Mesenchymal stem cell (in vitro differentiated cells and primary cell): Measurements from ENCODE around the gene RHBDF2.

Source experiments
- DNase-seq: peaks from one replicate; pipeline ENCODE4 v3.0.0-alpha.2; 2013
- H2AFZ ChIP-seq: one replicate; pipeline ENCODE4 v1.6.1; 2013; ENCODE audit warnings: low read depth, mild to moderate bottlenecking, control low read depth, inconsistent platforms, low read length, moderate library complexity
- H2AK5ac ChIP-seq: 2 replicates; pipeline ENCODE4 v1.6.1; 2013; ENCODE audit warnings: low read length, moderate library complexity, mild to moderate bottlenecking, inconsistent platforms; ENCODE audit not compliant: severe bottlenecking
- H2BK120ac ChIP-seq: one replicate; pipeline ENCODE4 v1.6.1; 2013; ENCODE audit warnings: low read depth, mild to moderate bottlenecking, inconsistent platforms, low read length, moderate library complexity
- H2BK12ac ChIP-seq, 2 experiments: one replicate each; pipeline ENCODE4 v1.6.1; 2013; ENCODE audit warnings: inconsistent platforms in 2 of 2, low read length in 2 of 2, mild to moderate bottlenecking in 2 of 2, moderate library complexity in 2 of 2, control low read depth in 1 of 2
- H2BK15ac ChIP-seq: one replicate; pipeline ENCODE4 v1.6.1; 2013; ENCODE audit warnings: mild to moderate bottlenecking, low read depth, inconsistent platforms; ENCODE audit not compliant: poor library complexity, severe bottlenecking
- H2BK5ac ChIP-seq: 2 replicates; pipeline ENCODE4 v1.6.1; 2013; ENCODE audit warnings: low read depth, mild to moderate bottlenecking, low read length, control low read depth, inconsistent platforms; ENCODE audit not compliant: poor library complexity, severe bottlenecking
- H3K14ac ChIP-seq, 2 experiments: one replicate each; pipeline ENCODE4 v1.6.1; 2013; ENCODE audit warnings: inconsistent platforms in 2 of 2, low read length in 2 of 2, control low read depth in 1 of 2, mild to moderate bottlenecking in 1 of 2, moderate library complexity in 1 of 2
- H3K18ac ChIP-seq, 2 experiments: one replicate each; pipeline ENCODE4 v1.6.1; 2013; ENCODE audit warnings: inconsistent platforms in 2 of 2, low read length in 2 of 2, control low read depth in 1 of 2, low read depth in 1 of 2, mild to moderate bottlenecking in 1 of 2
- H3K23ac ChIP-seq, 2 experiments: one replicate each; pipeline ENCODE4 v1.6.1; 2013; ENCODE audit warnings: inconsistent platforms in 2 of 2, low read length in 2 of 2, mild to moderate bottlenecking in 2 of 2, moderate library complexity in 2 of 2, control low read depth in 1 of 2
- H3K27ac ChIP-seq: 2 replicates; pipeline ENCODE4 v1.5.1; 2013; ENCODE audit warnings: mild to moderate bottlenecking, moderate library complexity, low read length, control low read depth, inconsistent platforms; ENCODE audit not compliant: poor library complexity, severe bottlenecking
- H3K27me3 ChIP-seq, 2 experiments: 2 replicates each; pipeline versions ENCODE4 v1.6.1 to v1.7.0; 2013; ENCODE audit warnings: low read length in 2 of 2, mild to moderate bottlenecking in 2 of 2, moderate library complexity in 2 of 2, control low read depth in 1 of 2, inconsistent platforms in 1 of 2; ENCODE audit not compliant: control insufficient read depth in 1 of 2, insufficient read depth in 1 of 2
- H3K36me3 ChIP-seq, 2 experiments: 2 replicates each; pipeline versions ENCODE4 v1.6.1 to v1.7.0; 2013; ENCODE audit warnings: low read length in 2 of 2, control low read depth in 1 of 2, inconsistent platforms in 1 of 2, low read depth in 1 of 2, mild to moderate bottlenecking in 1 of 2; ENCODE audit not compliant: insufficient read depth in 2 of 2, control insufficient read depth in 1 of 2
- H3K4ac ChIP-seq, 2 experiments: one replicate each; pipeline ENCODE4 v1.6.1; 2013; ENCODE audit warnings: inconsistent platforms in 2 of 2, low read length in 2 of 2, mild to moderate bottlenecking in 2 of 2, moderate library complexity in 2 of 2, control low read depth in 1 of 2, low read depth in 1 of 2
- H3K4me1 ChIP-seq: 2 replicates; pipeline ENCODE4 v1.6.1; 2013; ENCODE audit warnings: low read depth, low read length, control low read depth; ENCODE audit not compliant: control insufficient read depth, insufficient read depth
- H3K4me2 ChIP-seq: 2 replicates; pipeline ENCODE4 v1.6.1; 2013; ENCODE audit warnings: low read length, mild to moderate bottlenecking, inconsistent platforms; ENCODE audit not compliant: poor library complexity, severe bottlenecking
- H3K4me3 ChIP-seq, 2 experiments: 2 replicates each; pipeline versions ENCODE4 v1.5.1 to v1.7.0; 2013; ENCODE audit warnings: low read length in 2 of 2, mild to moderate bottlenecking in 2 of 2, control low read depth in 1 of 2, low read depth in 1 of 2; ENCODE audit not compliant: insufficient read depth in 1 of 2
- H3K79me1 ChIP-seq: replicated peaks from 2 replicates; pipeline ENCODE4 v1.6.1; 2013; ENCODE audit warnings: mild to moderate bottlenecking, control low read depth, low read length, inconsistent platforms; ENCODE audit not compliant: poor library complexity, severe bottlenecking
- H3K9ac ChIP-seq: 2 replicates; pipeline ENCODE4 v1.7.0; 2013; ENCODE audit warnings: mild to moderate bottlenecking, low read length, moderate library complexity
- H3K9me3 ChIP-seq: 2 replicates; pipeline ENCODE4 v1.7.0; 2013; ENCODE audit warnings: mild to moderate bottlenecking, low read length; ENCODE audit not compliant: control insufficient read depth
- H4K8ac ChIP-seq: one replicate; pipeline ENCODE4 v1.6.1; 2013; ENCODE audit warnings: inconsistent platforms, mild to moderate bottlenecking, low read length, moderate library complexity
- H4K91ac ChIP-seq: one replicate; pipeline ENCODE4 v1.6.1; 2013; ENCODE audit warnings: mild to moderate bottlenecking, low read length, inconsistent platforms
- WGBS: methylation state at CpG from one replicate; pipeline ENCODE4 v1.1.7; 2013; ENCODE audit warnings: mixed read lengths; 5-methylcytosine and 5-hydroxymethylcytosine counted together

The RHBDF2 gene

GRCh38 chr17:76521262-76521661 is 20.0 kb upstream of the RHBDF2 start:
- Histone ChIP-seq H3K36me3 (no peaks in the 10 kb centered on the region), H3K9ac (no peak overlapping the region), H4K8ac (peak overlapping the region; percentile 19), H3K4me2 (no peak overlapping the region), H3K27ac (no peak overlapping the region), H2BK12ac (no peak overlapping the region), H2AFZ (no peak overlapping the region), H3K23ac (no peak overlapping the region), H2AK5ac (no peak overlapping the region), H3K18ac (no peak overlapping the region), H4K91ac (no peak overlapping the region), H3K4ac (no peak overlapping the region), H3K27me3 (peaks cover 0 to 5% of the 10 kb centered on the region in 2 experiments), H3K79me1 (no peaks in the 10 kb centered on the region), H3K14ac (no peak overlapping the region), H2BK15ac (no peak overlapping the region), H2BK5ac (no peak overlapping the region), H3K4me3 (no peak overlapping the region), H3K9me3 (no peaks in the 10 kb centered on the region), H3K4me1 (peaks cover 24% of the 10 kb centered on the region), H2BK120ac (no peak overlapping the region)
- 88% methylated on average over 7 of the region's 7 CpGs for WGBS
- no peak for DNase-seq

- H4K8ac ChIP-seq, result no peak overlapping the region
- peak overlapping the region; percentile 82 for H4K91ac ChIP-seq
- H2BK12ac ChIP-seq, result peak overlapping the region in 1 of 2 experiments; percentile 38
- no peak overlapping the region for H3K4me3 ChIP-seq
- 80% methylated on average over 15 of the region's 15 CpGs for WGBS
- H2BK120ac ChIP-seq, result no peak overlapping the region
- no peak for DNase-seq
- H2AK5ac ChIP-seq, result no peak overlapping the region
- H3K27ac ChIP-seq, result no peak overlapping the region
- H2AFZ ChIP-seq, result no peak overlapping the region
- no peak overlapping the region for H3K14ac ChIP-seq
- H3K27me3 ChIP-seq, result peaks cover 0 to 5% of the 10 kb centered on the region in 2 experiments
- H2BK15ac ChIP-seq, result peak overlapping the region; percentile 73
- H3K4ac ChIP-seq, result no peak overlapping the region
- no peak overlapping the region for H3K18ac ChIP-seq
- no peaks in the 10 kb centered on the region for H3K36me3 ChIP-seq
- H3K79me1 ChIP-seq, result no peaks in the 10 kb centered on the region
- no peak overlapping the region for H3K23ac ChIP-seq
- H3K9me3 ChIP-seq, result no peaks in the 10 kb centered on the region
- H2BK5ac ChIP-seq, result no peak overlapping the region
- no peak overlapping the region for H3K9ac ChIP-seq
- H3K4me1 ChIP-seq, result peaks cover 20% of the 10 kb centered on the region
- no peak overlapping the region for H3K4me2 ChIP-seq
Measured at GRCh38 chr17:76519048-76519966, 18.1 kb upstream of the RHBDF2 start.

GRCh38 chr17:76517638-76518038 is 16.4 kb upstream of the RHBDF2 start:
- no peak overlapping the region for H4K8ac ChIP-seq
- H2BK120ac ChIP-seq, result no peak overlapping the region
- H3K18ac ChIP-seq, result peak overlapping the region in 1 of 2 experiments; percentile 68
- peaks cover 0 to 5% of the 10 kb centered on the region in 2 experiments for H3K27me3 ChIP-seq
- H3K79me1 ChIP-seq, result no peaks in the 10 kb centered on the region
- H3K14ac ChIP-seq, result no peak overlapping the region
- H2BK15ac ChIP-seq, result peak overlapping the region; percentile 40
- H3K9me3 ChIP-seq, result no peaks in the 10 kb centered on the region
- no peak overlapping the region for H3K23ac ChIP-seq
- H3K4me1 ChIP-seq, result peaks cover 12% of the 10 kb centered on the region
- H2AK5ac ChIP-seq, result no peak overlapping the region
- H2BK5ac ChIP-seq, result no peak overlapping the region
- DNase-seq, result no peak
- H3K9ac ChIP-seq, result no peak overlapping the region
- no peak overlapping the region for H2AFZ ChIP-seq
- H4K91ac ChIP-seq, result peak overlapping the region; percentile 82
- H3K4me2 ChIP-seq, result no peak overlapping the region
- WGBS, result 94% methylated on average over 11 of the region's 11 CpGs
- no peaks in the 10 kb centered on the region for H3K36me3 ChIP-seq
- no peak overlapping the region for H3K27ac ChIP-seq
- H3K4ac ChIP-seq, result no peak overlapping the region
- H3K4me3 ChIP-seq, result no peak overlapping the region
- H2BK12ac ChIP-seq, result peak overlapping the region in 1 of 2 experiments; percentile 57

GRCh38 chr17:76515274-76515949 is 14.2 kb upstream of the RHBDF2 start:
- Histone ChIP-seq H3K18ac (no peak overlapping the region), H3K4me1 (peaks cover 13% of the 10 kb centered on the region), H3K79me1 (no peaks in the 10 kb centered on the region), H2BK12ac (peak overlapping the region in 1 of 2 experiments; percentile 43), H2AK5ac (no peak overlapping the region), H4K8ac (no peak overlapping the region), H2BK120ac (no peak overlapping the region), H2BK15ac (no peak overlapping the region), H3K27me3 (peaks cover 0 to 5% of the 10 kb centered on the region in 2 experiments), H3K36me3 (no peaks in the 10 kb centered on the region), H3K9me3 (no peaks in the 10 kb centered on the region), H3K14ac (no peak overlapping the region), H3K9ac (peak overlapping the region; percentile 80), H3K23ac (no peak overlapping the region), H2BK5ac (no peak overlapping the region), H3K4ac (peak overlapping the region in 1 of 2 experiments; percentile 58), H4K91ac (no peak overlapping the region), H3K4me2 (no peak overlapping the region), H3K4me3 (peak overlapping the region in 1 of 2 experiments; percentile 62), H3K27ac (no peak overlapping the region), H2AFZ (peak overlapping the region; percentile 8)
- WGBS, result 74% methylated on average over 22 of the region's 22 CpGs
- DNase-seq, result peak; percentile 74
